Measurements from ENCODE around the gene CES2. TPM values are rescaled to one million over a fixed set of nuclear protein-coding genes. Genes with fewer than 3 reads are reported as not detected.

Gene CES2, protein sequence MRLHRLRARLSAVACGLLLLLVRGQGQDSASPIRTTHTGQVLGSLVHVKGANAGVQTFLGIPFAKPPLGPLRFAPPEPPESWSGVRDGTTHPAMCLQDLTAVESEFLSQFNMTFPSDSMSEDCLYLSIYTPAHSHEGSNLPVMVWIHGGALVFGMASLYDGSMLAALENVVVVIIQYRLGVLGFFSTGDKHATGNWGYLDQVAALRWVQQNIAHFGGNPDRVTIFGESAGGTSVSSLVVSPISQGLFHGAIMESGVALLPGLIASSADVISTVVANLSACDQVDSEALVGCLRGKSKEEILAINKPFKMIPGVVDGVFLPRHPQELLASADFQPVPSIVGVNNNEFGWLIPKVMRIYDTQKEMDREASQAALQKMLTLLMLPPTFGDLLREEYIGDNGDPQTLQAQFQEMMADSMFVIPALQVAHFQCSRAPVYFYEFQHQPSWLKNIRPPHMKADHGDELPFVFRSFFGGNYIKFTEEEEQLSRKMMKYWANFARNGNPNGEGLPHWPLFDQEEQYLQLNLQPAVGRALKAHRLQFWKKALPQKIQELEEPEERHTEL
- polyA plus RNA-seq (2013, experiment 1 of 2): 11.7 TPM
- polyA plus RNA-seq (2013, experiment 2 of 2): 13.0 TPM

DNA sequence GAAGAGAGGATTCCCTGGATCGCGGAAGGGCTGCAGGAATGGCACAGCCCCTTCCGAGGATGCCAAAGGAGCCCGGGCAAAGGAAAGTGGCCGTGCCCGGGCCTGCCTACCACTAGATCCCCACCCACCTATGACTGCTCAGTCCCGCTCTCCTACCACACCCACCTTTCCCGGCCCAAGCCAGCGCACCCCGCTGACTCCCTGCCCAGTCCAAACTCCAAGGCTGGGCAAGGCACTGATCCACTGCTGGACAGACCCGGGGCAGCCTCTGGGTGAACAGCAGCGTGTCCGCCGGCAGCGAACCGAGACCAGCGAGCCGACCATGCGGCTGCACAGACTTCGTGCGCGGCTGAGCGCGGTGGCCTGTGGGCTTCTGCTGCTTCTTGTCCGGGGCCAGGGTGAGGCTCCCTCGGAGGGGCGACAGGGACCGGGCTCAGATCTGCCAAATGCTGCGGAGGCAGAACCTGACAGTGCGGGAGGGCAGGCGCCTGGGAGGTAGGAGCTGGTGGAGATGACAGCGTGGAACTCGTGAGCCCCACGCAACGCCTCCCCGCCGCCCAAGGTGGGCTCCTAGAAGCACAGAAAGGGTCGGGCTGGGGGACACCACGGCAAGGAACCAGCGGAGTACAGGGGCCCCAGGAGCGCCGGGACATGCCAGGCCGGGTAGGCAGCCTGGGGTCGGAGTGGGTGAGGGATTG lies at the start of gene CES2:
TSS of gene CES2 (plus strand) at position 203 of the 698 bp plus-strand sequence. CDS start at position 323, 120 bp downstream.
- Histone ChIP-seq H3K27me3 (ENCODE audit: insufficient read depth, low read length) (peaks cover 13% of the 10 kb centered on the region), H3K9ac (ENCODE audit: low read depth, low read length) (peak within 1 kb of the TSS; percentile 75), H3K27ac (ENCODE audit: low read depth, low read length) (no peak within 1 kb of the TSS), H3K9me3 (ENCODE audit: insufficient read depth, low read depth, low read length) (no peaks in the 10 kb centered on the region), H3K4me1 (ENCODE audit: insufficient read depth, low read length) (peaks cover 4% of the 10 kb centered on the region; the same call in 1 of the 2 replicates), H3K4me3 (ENCODE audit: low read length) (peak within 1 kb of the TSS; percentile 86), H3K36me3 (ENCODE audit: insufficient read depth, low read length) (peaks cover 6% of the 10 kb centered on the region; the same call in 1 of the 2 replicates)
- WGBS: 62% methylated on average over 44 of the region's 44 CpGs

DNA sequence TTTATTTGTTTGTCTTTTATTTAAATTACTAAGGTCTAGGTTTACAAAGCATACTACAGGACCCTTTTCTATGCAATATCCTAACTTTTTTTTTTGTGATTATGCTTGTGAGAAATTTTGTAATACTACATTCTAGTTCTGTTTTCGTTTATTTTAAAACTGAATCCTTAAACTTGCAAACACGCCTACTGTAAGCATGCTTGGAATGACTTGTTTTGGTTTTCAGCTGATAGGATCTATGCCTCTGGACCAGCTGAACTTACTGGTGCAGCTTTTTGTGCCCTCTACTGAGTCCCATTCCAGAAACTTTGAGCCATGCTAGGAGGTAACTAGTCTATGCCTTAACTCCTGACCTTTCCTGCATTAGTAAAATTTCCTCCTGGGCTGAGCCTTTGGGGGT lies 49.0 kb upstream of the CES2 start:
- Histone ChIP-seq H3K9ac (ENCODE audit: low read depth, low read length) (no peak overlapping the region), H3K27ac (ENCODE audit: low read depth, low read length) (no peak overlapping the region), H3K4me1 (ENCODE audit: insufficient read depth, low read length) (peaks cover 5% of the 10 kb centered on the region; the same call in 1 of the 2 replicates), H3K36me3 (ENCODE audit: insufficient read depth, low read length) (peaks cover 47% of the 10 kb centered on the region), H3K4me3 (ENCODE audit: low read length) (no peak overlapping the region), H3K9me3 (ENCODE audit: insufficient read depth, low read depth, low read length) (no peaks in the 10 kb centered on the region), H3K27me3 (ENCODE audit: insufficient read depth, low read length) (no peaks in the 10 kb centered on the region)
- WGBS: 88% methylated on average over 2 of the region's 2 CpGs

DNA sequence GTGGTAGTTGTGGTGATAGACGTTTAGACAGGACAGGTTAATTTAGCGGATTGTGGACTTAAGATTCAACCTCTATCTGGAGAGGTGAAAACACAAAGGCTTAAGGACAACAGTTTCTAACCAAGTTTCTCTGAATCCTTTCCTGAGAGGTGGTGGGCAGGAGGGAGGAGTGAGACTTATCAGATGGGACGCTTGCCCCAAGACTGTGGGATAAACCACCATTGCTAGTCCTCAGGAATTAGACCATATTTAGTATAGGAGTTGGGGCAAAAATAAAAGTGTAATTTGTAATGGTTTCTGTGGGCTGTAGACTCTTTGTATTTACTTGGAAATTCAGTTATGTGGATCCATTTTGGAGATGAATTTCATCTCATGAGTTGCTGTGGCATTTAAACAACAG lies 48.4 kb upstream of the CES2 start:
- Histone ChIP-seq H3K9ac (ENCODE audit: low read depth, low read length) (no peak overlapping the region), H3K27ac (ENCODE audit: low read depth, low read length) (no peak overlapping the region), H3K4me1 (ENCODE audit: insufficient read depth, low read length) (no peaks in the 10 kb centered on the region; the same call in 1 of the 2 replicates), H3K27me3 (ENCODE audit: insufficient read depth, low read length) (no peaks in the 10 kb centered on the region), H3K4me3 (ENCODE audit: low read length) (no peak overlapping the region), H3K36me3 (ENCODE audit: insufficient read depth, low read length) (peaks cover 47% of the 10 kb centered on the region), H3K9me3 (ENCODE audit: insufficient read depth, low read depth, low read length) (no peaks in the 10 kb centered on the region)
- WGBS: 90% methylated on average over 3 of the region's 3 CpGs

DNA sequence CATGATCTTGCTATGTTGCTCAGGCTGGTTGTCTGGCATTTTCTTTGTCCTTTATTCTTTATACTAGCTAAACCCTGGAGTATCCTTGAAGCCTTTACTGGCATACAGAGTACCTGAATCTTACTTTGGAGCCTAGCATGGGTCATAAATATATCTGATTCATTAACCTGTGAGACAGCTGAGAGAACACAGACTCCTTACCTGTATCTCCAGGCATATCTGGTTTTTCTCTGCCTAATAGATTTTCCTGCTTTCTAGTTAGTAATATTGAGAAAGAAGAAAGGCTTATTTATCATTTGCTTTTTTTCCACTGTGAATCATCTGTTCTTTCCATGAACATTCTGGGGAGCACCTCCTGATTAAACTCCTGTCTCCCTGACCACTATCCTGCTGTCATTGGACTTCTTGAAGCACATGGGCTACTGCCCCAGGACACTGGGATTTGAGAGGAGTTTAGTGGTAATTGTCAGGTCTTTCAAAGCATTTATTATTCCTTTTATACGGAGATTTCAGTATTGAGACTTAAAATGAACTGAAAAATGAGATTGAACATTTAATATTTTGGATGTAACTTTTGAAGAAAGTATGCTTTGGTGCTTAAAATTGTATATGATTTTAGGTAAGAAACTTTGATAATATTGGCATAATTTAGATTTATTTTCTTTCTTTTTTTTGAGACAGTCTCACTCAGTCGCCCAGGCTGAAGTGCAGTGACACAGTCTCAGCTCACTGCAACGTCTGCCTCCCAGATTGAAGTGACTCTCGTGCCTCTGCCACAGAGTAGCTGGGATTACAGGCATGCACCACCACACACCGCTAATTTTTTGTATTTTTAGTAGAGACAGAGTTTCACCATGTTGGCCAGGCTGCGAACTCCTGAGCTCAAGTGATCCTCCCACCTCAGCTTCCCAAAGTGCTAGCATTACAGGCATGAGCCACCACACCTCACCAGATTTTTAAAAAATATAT lies 46.4 kb upstream of the CES2 start:
- Histone ChIP-seq H3K27me3 (ENCODE audit: insufficient read depth, low read length) (no peaks in the 10 kb centered on the region), H3K9me3 (ENCODE audit: insufficient read depth, low read depth, low read length) (no peaks in the 10 kb centered on the region), H3K4me3 (ENCODE audit: low read length) (no peak overlapping the region), H3K9ac (ENCODE audit: low read depth, low read length) (no peak overlapping the region), H3K27ac (ENCODE audit: low read depth, low read length) (no peak overlapping the region), H3K4me1 (ENCODE audit: insufficient read depth, low read length) (no peaks in the 10 kb centered on the region), H3K36me3 (ENCODE audit: insufficient read depth, low read length) (peaks cover 47% of the 10 kb centered on the region)
- 96% methylated on average over 6 of the region's 6 CpGs for WGBS

DNA sequence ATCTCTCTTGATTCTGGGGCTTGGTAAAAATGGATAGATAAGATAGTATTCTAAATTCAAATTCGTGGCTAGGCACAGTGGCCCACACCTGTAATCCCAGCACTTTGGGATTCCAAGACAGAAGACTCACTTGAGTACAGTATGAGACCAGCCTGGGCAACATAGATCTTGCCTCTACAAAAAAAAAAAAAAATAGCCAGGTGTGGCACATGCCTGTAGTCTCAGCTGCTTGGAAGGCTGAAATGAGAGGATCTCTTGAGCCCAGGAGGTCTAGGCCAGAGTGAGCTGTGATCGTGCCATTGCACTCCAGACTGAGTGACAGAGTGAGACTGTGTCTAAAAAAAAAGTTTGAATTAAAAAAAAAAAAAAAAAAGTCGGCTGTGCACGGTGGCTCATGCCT lies 45.7 kb upstream of the CES2 start:
- H3K4me1 ChIP-seq (ENCODE audit: insufficient read depth, low read length): no peaks in the 10 kb centered on the region
- H3K9me3 ChIP-seq (ENCODE audit: insufficient read depth, low read depth, low read length): no peaks in the 10 kb centered on the region
- H3K27me3 ChIP-seq (ENCODE audit: insufficient read depth, low read length): no peaks in the 10 kb centered on the region
- WGBS: 89% methylated on average over 3 of the region's 4 CpGs
- H3K4me3 ChIP-seq (ENCODE audit: low read length): no peak overlapping the region
- H3K9ac ChIP-seq (ENCODE audit: low read depth, low read length): no peak overlapping the region
- no peak overlapping the region for H3K27ac ChIP-seq (ENCODE audit: low read depth, low read length)
- H3K36me3 ChIP-seq (ENCODE audit: insufficient read depth, low read length): peaks cover 41% of the 10 kb centered on the region

DNA sequence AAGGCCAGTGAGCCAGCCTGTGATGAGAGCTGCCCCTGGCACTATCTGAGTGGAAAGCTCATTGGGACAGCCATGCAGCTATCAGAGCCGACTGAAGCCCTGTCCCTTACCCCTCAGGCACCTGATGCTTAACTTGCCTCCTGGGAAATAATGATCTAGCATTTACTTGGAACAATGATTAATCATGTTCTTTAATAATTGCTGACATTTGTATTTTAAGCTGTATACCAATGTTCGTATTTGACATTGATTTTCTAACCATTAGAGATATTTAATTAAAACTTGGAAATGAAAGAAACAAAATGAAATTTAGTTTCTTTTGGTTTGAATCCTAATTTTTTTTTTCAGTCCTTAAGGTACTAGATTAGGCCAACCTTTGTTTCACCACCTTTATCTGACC lies 44.5 kb upstream of the CES2 start:
- H3K4me1 ChIP-seq (ENCODE audit: insufficient read depth, low read length): no peaks in the 10 kb centered on the region
- no peaks in the 10 kb centered on the region for H3K9me3 ChIP-seq (ENCODE audit: insufficient read depth, low read depth, low read length)
- H3K27me3 ChIP-seq (ENCODE audit: insufficient read depth, low read length): no peaks in the 10 kb centered on the region
- H3K4me3 ChIP-seq (ENCODE audit: low read length): no peak overlapping the region
- no peak overlapping the region for H3K27ac ChIP-seq (ENCODE audit: low read depth, low read length)
- H3K9ac ChIP-seq (ENCODE audit: low read depth, low read length): no peak overlapping the region
- H3K36me3 ChIP-seq (ENCODE audit: insufficient read depth, low read length): peaks cover 29% of the 10 kb centered on the region
- 100% methylated on average over 1 of the region's 2 CpGs for WGBS

DNA sequence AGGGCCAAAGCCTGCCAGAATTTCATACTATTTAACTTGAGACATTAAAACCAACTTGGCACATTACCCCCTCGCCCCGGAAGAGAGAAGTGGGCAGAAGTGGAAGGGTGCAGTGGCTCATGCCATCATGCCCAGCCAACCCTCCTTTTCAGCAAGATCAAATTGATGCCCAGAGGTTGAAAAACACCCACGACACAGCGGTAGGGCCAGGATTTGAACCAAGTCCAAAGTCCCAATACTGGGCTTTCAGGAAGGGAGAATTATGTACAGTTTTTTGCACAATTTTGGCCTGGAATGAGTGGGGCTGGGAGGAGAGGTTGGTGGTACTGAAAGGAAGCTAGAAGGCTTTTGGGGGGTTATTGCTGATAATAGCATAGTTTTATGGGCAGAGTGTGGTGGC lies 44.0 kb upstream of the CES2 start:
- no peaks in the 10 kb centered on the region for H3K27me3 ChIP-seq (ENCODE audit: insufficient read depth, low read length)

DNA sequence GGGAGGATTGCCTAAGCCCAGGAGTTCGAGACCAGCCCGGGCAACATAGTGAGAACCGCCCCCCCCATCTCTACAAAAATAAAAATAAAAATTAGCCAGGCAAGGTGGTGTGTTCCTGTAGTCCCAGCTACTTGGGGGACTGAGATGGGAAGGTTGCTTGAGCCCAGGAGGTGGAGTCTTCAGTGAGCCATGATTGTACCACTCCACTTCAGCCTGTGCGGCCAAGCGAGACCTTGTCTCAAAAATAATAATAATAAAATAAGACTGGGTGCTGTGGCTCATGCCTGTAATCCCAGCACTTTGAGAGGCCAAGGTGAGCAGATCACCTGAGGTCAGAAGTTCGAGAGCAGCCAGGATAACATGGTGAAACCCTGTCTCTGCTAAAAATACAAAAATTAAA lies 43.5 kb upstream of the CES2 start:
- Histone ChIP-seq H3K4me1 (ENCODE audit: insufficient read depth, low read length) (no peaks in the 10 kb centered on the region), H3K36me3 (ENCODE audit: insufficient read depth, low read length) (peaks cover 19% of the 10 kb centered on the region), H3K27ac (ENCODE audit: low read depth, low read length) (no peak overlapping the region), H3K27me3 (ENCODE audit: insufficient read depth, low read length) (no peaks in the 10 kb centered on the region), H3K9me3 (ENCODE audit: insufficient read depth, low read depth, low read length) (no peaks in the 10 kb centered on the region), H3K4me3 (ENCODE audit: low read length) (no peak overlapping the region), H3K9ac (ENCODE audit: low read depth, low read length) (no peak overlapping the region)
- WGBS: 90% methylated on average over 1 of the region's 6 CpGs

More for the DNA sequence above, 44.0 kb upstream of the CES2 start:
- Histone ChIP-seq H3K4me1 (ENCODE audit: insufficient read depth, low read length) (no peaks in the 10 kb centered on the region), H3K36me3 (ENCODE audit: insufficient read depth, low read length) (peaks cover 23% of the 10 kb centered on the region), H3K4me3 (ENCODE audit: low read length) (no peak overlapping the region), H3K9me3 (ENCODE audit: insufficient read depth, low read depth, low read length) (no peaks in the 10 kb centered on the region), H3K27ac (ENCODE audit: low read depth, low read length) (no peak overlapping the region), H3K9ac (ENCODE audit: low read depth, low read length) (no peak overlapping the region)
- 95% methylated on average over 4 of the region's 4 CpGs for WGBS

DNA sequence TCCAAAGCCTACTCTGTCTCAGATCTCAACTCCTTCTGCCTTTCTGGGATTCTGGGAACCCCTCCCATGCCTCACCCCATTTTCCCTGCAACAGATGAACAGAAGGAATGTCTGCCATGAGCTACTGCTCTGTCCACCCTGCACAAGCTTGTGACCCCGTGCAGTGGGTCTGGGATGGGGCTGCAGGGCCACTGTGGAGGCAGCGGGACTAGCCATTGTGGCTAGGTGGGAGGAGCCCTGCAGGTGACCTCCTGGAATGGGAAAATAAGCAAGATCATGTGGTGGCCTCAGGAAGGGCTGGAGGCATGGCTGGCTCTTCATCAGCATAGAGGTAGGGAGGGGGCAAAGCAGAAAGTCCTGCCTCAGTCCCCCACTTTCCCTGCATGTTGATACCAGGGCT lies 41.3 kb upstream of the CES2 start:
- no peak overlapping the region for H3K27ac ChIP-seq (ENCODE audit: low read depth, low read length)
- no peak overlapping the region for H3K4me3 ChIP-seq (ENCODE audit: low read length)
- 86% methylated on average over 2 of the region's 2 CpGs for WGBS
- no peaks in the 10 kb centered on the region for H3K4me1 ChIP-seq (ENCODE audit: insufficient read depth, low read length)
- no peak overlapping the region; the same call in 1 of the 2 replicates for H3K9ac ChIP-seq (ENCODE audit: low read depth, low read length)
- peaks cover 6% of the 10 kb centered on the region for H3K36me3 ChIP-seq (ENCODE audit: insufficient read depth, low read length)
- H3K9me3 ChIP-seq (ENCODE audit: insufficient read depth, low read depth, low read length): no peaks in the 10 kb centered on the region
- no peaks in the 10 kb centered on the region for H3K27me3 ChIP-seq (ENCODE audit: insufficient read depth, low read length)

DNA sequence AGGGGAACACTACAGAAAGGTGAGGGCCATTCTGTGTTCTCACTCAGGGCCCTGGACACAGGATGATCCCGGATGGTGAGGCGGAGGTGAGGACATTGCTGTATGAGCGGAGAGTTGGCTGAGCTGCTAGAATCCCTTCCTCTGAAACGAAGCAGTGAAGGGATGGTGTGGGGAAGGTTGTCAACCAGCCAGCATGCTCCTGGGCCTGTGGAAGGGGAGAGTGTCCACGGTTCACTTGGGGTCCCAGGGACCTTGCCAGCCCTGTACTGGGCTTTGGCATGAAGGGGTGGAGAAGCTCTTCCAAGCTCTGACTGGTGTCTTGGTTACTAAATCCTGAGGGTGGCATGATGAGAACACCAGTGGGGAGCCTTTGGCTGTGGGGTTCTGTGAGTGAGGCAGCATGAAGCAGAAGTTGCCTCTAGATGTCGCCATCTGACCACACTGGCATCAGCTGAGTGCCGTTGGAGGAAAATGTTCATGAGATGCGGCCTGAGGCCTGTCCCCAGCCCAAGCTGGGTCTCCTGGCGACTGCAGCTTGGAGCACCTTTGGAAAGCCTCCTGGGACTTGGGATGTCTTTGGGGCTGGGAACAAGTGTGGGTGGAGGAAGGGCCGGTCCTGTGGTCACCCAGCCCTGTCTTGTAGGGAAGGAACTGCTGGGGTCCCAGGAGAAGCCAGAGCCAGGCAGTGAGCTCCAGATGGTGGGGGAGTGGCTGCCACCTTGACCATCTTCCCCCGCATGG lies 40.2 kb upstream of the CES2 start:
- Histone ChIP-seq H3K4me1 (ENCODE audit: insufficient read depth, low read length) (peaks cover 5% of the 10 kb centered on the region), H3K36me3 (ENCODE audit: insufficient read depth, low read length) (peaks cover 5% of the 10 kb centered on the region), H3K27me3 (ENCODE audit: insufficient read depth, low read length) (no peaks in the 10 kb centered on the region), H3K9me3 (ENCODE audit: insufficient read depth, low read depth, low read length) (no peaks in the 10 kb centered on the region), H3K4me3 (ENCODE audit: low read length) (no peak overlapping the region), H3K27ac (ENCODE audit: low read depth, low read length) (no peak overlapping the region), H3K9ac (ENCODE audit: low read depth, low read length) (no peak overlapping the region)
- 67% methylated on average over 11 of the region's 11 CpGs for WGBS
